NCI-H2196 treated with DMSO at 0.1 percent for 48 hours (cell line): Measurements from ENCODE around the gene OSBPL3.

ENCODE experiments used
- DNase-seq: peaks from one replicate; lab custom pipeline; 2025; ENCODE audit not compliant: unreplicated experiment; lab: John Stamatoyannopoulos, UW

Gene OSBPL3

GRCh38 chr7:24899905-24900304 is 80.1 kb downstream of the OSBPL3 start:
- no peak for DNase-seq

GRCh38 chr7:24899161-24899560 is 80.8 kb downstream of the OSBPL3 start:
- no peak for DNase-seq

GRCh38 chr7:24898691-24899090 is 81.3 kb downstream of the OSBPL3 start:
- no peak for DNase-seq

DNA sequence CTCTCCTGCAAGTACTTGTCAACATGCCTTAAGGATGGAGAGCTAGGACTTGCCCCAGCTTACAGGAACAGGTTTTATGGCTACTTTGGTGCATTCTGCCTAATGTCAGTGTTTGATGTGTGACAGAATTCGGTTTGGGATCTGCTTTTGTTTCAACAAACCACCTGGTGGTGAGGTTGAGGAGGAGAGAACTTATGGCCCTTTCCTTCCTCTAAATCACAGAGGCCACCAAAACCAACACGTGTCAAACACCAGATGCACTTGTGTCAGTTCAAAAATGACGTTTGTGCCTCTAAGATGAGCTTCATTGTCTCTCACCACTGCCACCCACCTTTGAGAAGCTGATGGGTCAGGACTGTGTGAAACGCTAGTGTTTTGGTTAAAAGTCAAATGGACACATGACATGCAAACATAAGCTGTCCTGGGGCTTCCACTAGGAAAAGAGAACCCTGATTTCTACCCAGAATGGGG is 83.9 kb downstream of the OSBPL3 start:
- no peak for DNase-seq

DNA sequence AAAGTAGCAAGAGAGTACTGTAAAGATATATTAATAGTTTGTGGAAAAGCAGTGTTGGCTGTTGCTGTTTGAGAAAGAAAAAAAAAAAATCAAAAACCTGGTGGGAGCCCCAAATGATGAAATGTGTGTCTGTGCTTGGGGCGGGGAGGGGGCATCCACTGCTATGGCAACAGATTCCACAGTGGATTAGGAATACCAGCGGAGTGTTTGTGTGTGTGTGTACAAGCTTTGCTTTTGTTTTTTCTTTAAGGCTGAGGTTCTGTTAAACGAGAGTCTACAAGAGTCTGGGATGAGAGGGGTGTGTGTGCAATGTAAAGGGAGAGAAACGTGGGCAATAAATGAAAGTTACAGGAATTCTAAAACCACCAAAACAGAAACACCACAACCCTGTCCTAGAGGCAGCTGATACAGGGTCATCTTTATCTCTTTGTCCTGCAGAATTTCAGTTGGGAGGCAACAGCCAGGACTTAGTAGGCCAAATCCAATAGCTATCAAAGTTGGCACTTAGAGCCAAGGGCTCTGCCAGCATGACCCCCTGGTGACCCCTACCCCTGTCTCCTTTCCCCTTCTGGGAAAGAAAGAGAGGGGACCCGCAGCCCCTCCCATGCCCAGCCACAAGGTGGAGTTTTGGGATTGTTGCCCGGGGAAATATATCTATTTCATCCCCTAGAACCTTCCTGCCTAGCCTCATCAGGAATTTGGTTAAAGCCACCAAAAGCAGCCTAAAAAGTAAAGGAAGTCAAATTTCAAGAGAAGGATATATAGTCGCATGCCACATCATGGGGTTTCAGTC is 85.4 kb downstream of the OSBPL3 start:
- DNase-seq, result no peak

DNA sequence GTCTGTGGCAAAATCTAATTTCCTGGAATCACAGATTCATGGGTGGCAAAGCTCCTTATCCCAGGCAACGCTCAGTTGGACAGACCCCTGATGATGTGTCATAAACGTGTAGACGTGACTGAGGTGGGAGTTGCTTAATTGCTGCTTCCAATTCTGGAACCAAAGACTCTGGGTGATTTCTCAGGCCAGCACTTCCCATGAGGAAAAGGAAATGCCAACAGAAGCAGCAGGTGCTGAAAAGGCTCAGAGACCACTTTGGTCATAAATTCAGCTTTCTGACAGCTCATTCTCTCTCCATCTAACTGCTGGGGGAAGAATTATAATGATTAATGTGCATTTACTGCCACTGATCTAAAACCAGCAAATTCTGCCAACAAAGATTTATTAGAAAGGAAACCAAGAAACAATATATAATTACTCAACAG is 88.7 kb downstream of the OSBPL3 start:
- no peak for DNase-seq

DNA sequence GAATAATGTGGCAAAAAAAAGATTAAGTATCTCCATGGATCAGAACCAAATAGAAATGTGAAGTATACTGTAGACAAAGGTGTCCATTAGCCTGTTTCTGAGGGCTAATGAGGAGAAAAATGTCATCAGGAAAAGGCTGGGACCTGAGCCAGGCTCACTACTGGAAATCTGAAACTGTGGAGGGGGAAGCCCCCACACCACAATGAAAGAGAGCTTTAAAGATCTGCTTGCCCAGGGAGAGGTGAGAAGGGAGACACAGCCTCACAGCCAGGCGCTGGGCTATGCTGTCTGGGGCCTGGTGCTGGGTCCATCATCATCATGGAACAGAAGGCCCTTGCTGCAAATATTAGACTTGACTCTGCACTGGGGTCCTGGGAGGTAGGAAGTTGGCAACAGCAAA is 90.4 kb downstream of the OSBPL3 start:
- no peak for DNase-seq

- DNase-seq, result no peak
These were observed 91.3 kb downstream of the OSBPL3 start for GRCh38 chr7:24888653-24889052.

- no peak for DNase-seq
These were observed 94.3 kb downstream of the OSBPL3 start for GRCh38 chr7:24885716-24886115.

- no peak for DNase-seq
These were observed 94.7 kb downstream of the OSBPL3 start for GRCh38 chr7:24885305-24885704.

DNA sequence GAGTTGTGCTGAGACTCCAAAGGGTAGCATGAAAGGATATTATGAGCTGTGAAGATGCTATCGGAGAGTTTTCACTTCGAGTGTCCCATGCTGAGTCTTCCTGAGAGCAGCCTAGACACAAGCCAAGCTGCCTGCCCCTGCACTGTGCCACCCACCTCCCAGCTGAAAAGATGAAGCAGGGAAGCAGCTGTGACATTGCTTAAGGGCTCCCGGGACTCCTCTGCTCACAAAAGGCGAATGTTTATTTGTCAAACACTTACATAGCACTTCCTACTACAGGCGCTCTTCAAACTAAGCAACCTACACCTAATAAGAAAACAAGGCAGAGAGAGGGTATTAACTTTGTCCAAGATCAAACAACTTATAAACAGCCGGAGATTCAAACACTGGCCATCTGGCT is 95.6 kb downstream of the OSBPL3 start:
- DNase-seq, result no peak

- DNase-seq, result no peak
These were observed 96.4 kb downstream of the OSBPL3 start for GRCh38 chr7:24883622-24884013.

DNA sequence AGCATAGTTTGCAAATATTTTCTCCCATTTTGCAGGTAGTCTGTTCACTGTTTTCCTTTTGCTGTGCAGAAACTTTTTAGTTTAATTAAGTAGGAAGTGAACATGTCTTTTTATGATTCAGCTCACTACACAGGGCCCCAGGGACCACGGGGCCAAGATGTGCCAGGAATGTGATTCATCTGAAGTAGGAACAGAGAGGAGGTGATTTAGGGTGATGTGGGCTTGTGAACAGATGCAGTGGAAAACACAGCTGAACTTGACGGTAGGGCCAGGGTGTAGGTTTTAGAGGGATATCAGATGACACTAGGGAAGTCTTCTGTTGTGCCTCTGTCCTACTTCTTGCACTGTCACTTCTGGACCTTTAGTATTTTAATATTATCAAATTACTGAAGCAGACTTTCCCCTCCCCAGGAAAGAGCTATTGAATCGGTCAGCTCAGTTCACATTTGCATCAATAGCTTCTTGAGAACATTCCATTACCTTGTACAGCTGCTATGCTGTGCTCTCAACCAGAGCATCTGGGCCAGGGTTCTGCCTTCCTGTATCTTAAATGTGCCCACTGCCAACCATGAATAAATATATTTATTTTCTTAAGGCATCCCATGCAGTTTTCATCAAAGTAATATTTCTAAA is 96.9 kb downstream of the OSBPL3 start:
- DNase-seq, result no peak

DNA sequence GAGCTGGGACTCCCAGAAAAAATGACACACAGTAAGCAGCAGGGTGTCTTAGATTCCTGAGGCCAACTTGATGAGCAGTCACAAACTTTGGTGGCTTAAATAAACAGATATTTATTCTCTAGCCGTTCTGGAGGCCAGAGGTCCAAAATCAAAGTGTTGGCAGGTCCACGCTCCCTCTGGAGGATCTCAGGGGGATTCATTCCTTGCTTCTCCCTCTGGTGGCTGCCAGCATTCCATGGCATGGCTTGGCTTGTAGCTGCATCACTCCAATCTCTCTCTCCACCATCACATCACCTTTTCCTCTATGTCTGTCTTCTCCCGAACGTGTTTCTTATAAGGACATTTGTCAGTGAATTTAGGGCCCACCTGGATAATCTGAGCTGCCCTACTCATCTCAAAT is 98.4 kb downstream of the OSBPL3 start:
- DNase-seq, result no peak

DNA sequence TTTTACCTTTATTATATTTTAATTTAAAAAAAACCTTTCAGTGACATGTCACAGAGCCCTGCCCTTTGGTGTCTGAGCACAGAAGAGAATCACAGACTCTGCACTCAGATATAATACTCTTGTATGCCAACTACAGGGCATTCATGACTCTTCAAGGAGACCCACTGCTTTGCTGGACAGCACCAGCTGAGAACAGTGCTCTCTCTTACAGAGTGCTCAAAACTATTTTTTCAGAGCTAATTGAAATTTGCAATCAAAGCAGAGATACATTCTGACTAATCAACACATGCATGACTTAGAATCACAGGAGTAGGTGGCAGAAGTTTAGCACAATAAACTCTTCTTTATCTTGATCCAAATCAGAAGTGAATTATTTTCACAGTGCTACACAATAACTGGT is 99.1 kb downstream of the OSBPL3 start:
- no peak for DNase-seq

DNA sequence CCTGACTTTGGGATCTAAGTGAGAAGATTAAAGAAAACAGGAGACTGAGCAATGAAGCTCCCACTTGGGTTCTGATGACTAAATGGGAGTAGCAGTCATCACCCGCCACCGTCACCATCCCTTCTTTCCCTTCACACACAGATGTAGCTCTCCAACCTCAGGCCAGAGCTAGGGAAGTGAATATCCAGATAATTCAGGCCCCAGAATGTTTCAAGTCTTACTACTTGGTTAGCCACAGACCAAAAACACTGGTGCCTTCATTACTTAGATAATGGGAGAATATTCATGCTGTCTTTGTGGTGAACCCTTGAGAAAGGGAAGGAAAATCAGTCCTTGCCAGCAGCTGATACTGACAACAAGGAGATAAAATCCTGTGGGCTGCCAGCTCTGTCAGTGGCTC is 100.7 kb downstream of the OSBPL3 start:
- DNase-seq, result no peak

DNA sequence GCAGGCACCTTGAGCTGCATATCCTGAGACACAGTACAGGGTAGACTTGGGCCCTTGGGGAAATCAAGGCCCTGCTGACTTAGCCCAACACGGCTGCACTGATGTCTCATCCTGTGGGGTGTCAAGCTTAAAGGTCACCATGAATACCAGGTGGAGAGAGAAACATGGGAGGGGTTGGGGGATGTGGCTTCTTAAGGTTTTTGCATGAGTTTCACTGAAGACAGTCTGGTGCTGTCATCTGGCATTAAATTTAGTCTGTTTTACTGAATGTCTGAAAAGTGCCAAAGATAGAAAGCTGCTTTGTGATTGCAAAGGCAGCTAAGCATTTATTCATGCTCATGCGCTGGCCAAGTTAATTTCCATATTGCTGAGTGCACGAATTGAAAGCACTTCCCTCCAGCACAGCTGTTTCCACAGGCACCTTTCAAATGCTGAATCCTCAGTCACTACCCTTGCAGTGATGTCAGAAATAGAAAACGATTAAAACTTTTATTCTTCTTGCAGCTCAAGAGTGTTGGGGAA is 102.1 kb downstream of the OSBPL3 start:
- no peak for DNase-seq

DNA sequence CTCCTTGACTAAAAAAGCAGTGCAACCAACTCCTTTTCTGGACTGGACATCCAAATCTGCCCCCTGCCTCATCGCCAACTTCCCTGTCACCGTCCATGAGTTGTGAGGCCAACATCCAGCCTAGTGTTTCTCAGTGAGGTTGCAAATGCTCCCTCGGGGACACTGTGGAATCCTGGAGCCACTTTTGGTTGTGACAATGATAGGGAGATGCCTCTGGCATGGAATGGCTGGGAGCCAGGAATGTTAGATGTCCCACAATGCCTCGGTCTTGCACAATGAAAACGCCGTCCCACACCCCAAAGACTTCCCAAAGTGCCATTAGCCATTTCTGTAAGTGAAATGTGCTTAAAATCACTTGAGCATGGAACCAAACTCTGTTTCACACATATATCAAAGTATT is 105.2 kb downstream of the OSBPL3 start:
- DNase-seq, result no peak

DNA sequence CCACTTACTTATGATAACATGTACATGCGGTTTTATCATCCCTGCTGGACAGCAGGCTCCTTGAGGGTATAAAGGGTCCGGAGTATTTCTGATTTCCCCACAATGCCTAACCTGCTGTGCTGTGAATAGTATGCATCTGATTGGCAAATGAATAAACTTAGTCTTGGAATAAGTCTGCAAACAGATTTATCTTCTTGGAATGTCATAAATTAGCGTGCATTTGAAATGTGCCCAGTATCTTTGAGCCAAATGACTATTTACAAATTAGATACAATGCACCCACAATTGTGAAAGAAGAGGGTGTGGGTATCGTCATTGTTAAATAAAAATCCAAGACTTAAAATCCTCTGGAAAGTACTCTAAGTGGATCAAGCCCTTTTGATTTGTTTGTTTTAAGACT is 106.0 kb downstream of the OSBPL3 start:
- DNase-seq, result no peak

DNA sequence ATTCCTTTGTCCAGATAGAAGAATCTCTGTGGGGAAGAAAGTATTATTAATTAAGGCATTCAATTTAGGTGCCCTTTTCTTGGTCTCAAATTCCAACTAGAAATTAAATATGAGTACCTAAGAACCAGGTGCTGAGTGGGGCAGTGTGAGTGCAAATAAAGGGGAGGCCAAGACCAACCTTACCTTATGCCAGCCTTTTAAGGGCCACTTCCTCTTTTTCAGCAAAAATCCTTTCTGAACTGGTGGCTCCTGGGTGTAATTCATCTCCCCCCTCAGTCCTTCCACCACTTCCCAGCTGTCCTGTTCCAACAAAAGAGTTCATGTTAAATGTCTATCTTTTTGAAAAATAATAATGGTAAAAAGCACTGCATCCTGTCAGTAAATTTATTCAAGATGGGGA is 108.2 kb downstream of the OSBPL3 start:
- DNase-seq, result no peak

- no peak for DNase-seq
These were observed 109.2 kb downstream of the OSBPL3 start for GRCh38 chr7:24870766-24871165.

GRCh38 chr7:24869572-24869971 is 110.4 kb downstream of the OSBPL3 start:
- no peak for DNase-seq
